ENCODE measurements around the gene CLASP1.
"Not testable (repeated sequence)": the region's sequence is repeated elsewhere in the genome, so short reads cannot be mapped to it uniquely, and the experiment has no call there.

CLASP1 gene

GRCh38 chr2:121335294-121336290, 313.7 kb downstream of the CLASP1 start:
- POLR2A ChIA-PET: no interaction called here
- CTCF ChIA-PET: interaction anchor here (1.3 to 4.1 kb wide), 3 partner anchors 17 to 67 kb away, joined by 3 to 21 read pairs (median 5); no protein-coding TSS in a partner anchor
- no peak for DNase-seq (ENCODE audit: low read depth, low spot score)
- no peak for TF ChIP-seq CTCF (IDR thresholded peaks at IDR 0.05; ENCODE audit: insufficient read depth, low read length, missing control alignments)
- no peak overlapping the region for H3K4me3 ChIP-seq (ENCODE audit: low read depth, low read length)

GRCh38 chr2:121334581-121335293, 314.5 kb downstream of the CLASP1 start:
- DNase-seq (ENCODE audit: low read depth, low spot score): no peak
- no peak for TF ChIP-seq CTCF (IDR thresholded peaks at IDR 0.05; ENCODE audit: insufficient read depth, low read length, missing control alignments)
- POLR2A ChIA-PET: no interaction called here
- CTCF ChIA-PET: interaction anchor here (1.2 to 1.3 kb wide), 2 partner anchors 20 to 68 kb away, joined by 3 to 5 read pairs; no protein-coding TSS in a partner anchor
- H3K4me3 ChIP-seq (ENCODE audit: low read depth, low read length): no peak overlapping the region

- no peak overlapping the region for H3K4me3 ChIP-seq (ENCODE audit: low read depth, low read length)
- no peak for TF ChIP-seq CTCF (IDR thresholded peaks at IDR 0.05; ENCODE audit: insufficient read depth, low read length, missing control alignments)
- DNase-seq (ENCODE audit: low read depth, low spot score): no peak
- ChIA-PET POLR2A (no interaction called here), CTCF (interaction anchor here (1.2 to 1.3 kb wide), 2 partner anchors 21 to 68 kb away, joined by 3 to 5 read pairs; no protein-coding TSS in a partner anchor)
These were observed 315.3 kb downstream of the CLASP1 start for GRCh38 chr2:121333834-121334558.

- no peak for DNase-seq (ENCODE audit: low read depth, low spot score)
- no peak overlapping the region for H3K4me3 ChIP-seq (ENCODE audit: low read depth, low read length)
- ChIA-PET POLR2A (no interaction called here), CTCF (no interaction called here)
- no peak for TF ChIP-seq CTCF (IDR thresholded peaks at IDR 0.05; ENCODE audit: insufficient read depth, low read length, missing control alignments)
These were observed 316.0 kb downstream of the CLASP1 start for GRCh38 chr2:121333231-121333630.

GRCh38 chr2:121331324-121331723, 317.9 kb downstream of the CLASP1 start:
- H3K4me3 ChIP-seq (ENCODE audit: low read depth, low read length); CTCF ChIA-PET; DNase-seq (ENCODE audit: low read depth, low spot score); POLR2A ChIA-PET: not testable (repeated sequence)

- TF ChIP-seq CTCF (IDR thresholded peaks at IDR 0.05; ENCODE audit: insufficient read depth, low read length, missing control alignments): no peak
- no peak for DNase-seq (ENCODE audit: low read depth, low spot score)
- CTCF ChIA-PET: no interaction called here
- POLR2A ChIA-PET: no interaction called here
- H3K4me3 ChIP-seq (ENCODE audit: low read depth, low read length): no peak overlapping the region
These were observed 318.3 kb downstream of the CLASP1 start for GRCh38 chr2:121330921-121331320.
